PFSK-1 (cell line): ENCODE data around the gene RBMS3.

Experiments used
- TAF1 ChIP-seq: IDR thresholded peaks from 2 replicates; pipeline ENCODE4 v1.6.1; 2012; ENCODE audit warnings: low read length, control low read depth, borderline replicate concordance; ENCODE audit not compliant: insufficient read depth
- TF ChIP-seq, protein P1 (sequence below), 2 experiments: IDR thresholded peaks; 2 replicates each; pipeline versions ENCODE4 v1.6.1 to v1.8.0; 2011 to 2012; ENCODE audit warnings: low read depth in 2 of 2, low read length in 2 of 2, control low read depth in 1 of 2, inconsistent platforms in 1 of 2, mild to moderate bottlenecking in 1 of 2, moderate library complexity in 1 of 2; ENCODE audit not compliant: insufficient read depth in 1 of 2

DNA sequence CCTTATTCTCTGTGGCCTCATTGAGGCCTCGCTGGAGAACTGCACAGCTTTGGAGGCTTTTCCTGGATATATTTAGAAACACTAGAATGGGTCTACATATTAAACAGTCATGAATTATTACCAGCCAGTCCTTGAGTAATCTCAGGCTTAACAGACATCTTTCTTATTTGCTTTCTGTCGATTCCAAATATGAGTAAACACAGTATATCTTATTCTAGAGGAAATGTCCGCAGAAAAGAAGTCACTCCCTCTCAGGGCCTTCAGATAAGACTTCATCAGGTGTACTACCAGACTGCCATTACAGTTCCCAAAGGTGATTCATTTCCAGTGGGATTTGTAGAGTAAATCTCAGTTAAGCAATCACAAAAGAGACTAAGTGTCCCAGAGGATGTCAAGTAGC is 310.7 kb downstream of the RBMS3 start:
- TF ChIP-seq TAF1, result no peak
- TF ChIP-seq, protein P1, sequence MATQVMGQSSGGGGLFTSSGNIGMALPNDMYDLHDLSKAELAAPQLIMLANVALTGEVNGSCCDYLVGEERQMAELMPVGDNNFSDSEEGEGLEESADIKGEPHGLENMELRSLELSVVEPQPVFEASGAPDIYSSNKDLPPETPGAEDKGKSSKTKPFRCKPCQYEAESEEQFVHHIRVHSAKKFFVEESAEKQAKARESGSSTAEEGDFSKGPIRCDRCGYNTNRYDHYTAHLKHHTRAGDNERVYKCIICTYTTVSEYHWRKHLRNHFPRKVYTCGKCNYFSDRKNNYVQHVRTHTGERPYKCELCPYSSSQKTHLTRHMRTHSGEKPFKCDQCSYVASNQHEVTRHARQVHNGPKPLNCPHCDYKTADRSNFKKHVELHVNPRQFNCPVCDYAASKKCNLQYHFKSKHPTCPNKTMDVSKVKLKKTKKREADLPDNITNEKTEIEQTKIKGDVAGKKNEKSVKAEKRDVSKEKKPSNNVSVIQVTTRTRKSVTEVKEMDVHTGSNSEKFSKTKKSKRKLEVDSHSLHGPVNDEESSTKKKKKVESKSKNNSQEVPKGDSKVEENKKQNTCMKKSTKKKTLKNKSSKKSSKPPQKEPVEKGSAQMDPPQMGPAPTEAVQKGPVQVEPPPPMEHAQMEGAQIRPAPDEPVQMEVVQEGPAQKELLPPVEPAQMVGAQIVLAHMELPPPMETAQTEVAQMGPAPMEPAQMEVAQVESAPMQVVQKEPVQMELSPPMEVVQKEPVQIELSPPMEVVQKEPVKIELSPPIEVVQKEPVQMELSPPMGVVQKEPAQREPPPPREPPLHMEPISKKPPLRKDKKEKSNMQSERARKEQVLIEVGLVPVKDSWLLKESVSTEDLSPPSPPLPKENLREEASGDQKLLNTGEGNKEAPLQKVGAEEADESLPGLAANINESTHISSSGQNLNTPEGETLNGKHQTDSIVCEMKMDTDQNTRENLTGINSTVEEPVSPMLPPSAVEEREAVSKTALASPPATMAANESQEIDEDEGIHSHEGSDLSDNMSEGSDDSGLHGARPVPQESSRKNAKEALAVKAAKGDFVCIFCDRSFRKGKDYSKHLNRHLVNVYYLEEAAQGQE (IDR thresholded peaks at IDR 0.05; ENCODE audit: insufficient read depth in 1 of 2, low read depth in 2 of 2, low read length in 2 of 2), result no peak
